Endodermal cell (in vitro differentiated cells): ENCODE results near the gene PRXL2B. TPM values are rescaled to one million over a fixed set of nuclear protein-coding genes. Genes with fewer than 3 reads are reported as not detected.

Source experiments
- DNase-seq: peaks from one replicate; pipeline ENCODE4 v3.0.0-alpha.2; 2017
- H3K27ac ChIP-seq: 2 replicates; pipeline ENCODE4 v1.5.1; 2013; ENCODE audit warnings: mild to moderate bottlenecking, low read depth, low read length, moderate library complexity
- H3K27me3 ChIP-seq: 2 replicates; pipeline ENCODE4 v1.6.1; 2013; ENCODE audit warnings: mild to moderate bottlenecking, low read length, moderate library complexity; ENCODE audit not compliant: insufficient read depth, control insufficient read depth, poor library complexity, severe bottlenecking
- H3K36me3 ChIP-seq: 2 replicates; pipeline ENCODE4 v1.7.0; 2013; ENCODE audit warnings: mild to moderate bottlenecking, low read length, moderate library complexity; ENCODE audit not compliant: control insufficient read depth, insufficient read depth
- H3K4me1 ChIP-seq: one replicate; pipeline ENCODE4 v1.7.0; 2013; ENCODE audit warnings: low read length; ENCODE audit not compliant: control insufficient read depth, insufficient read depth
- H3K4me3 ChIP-seq: 2 replicates; pipeline ENCODE4 v1.5.1; 2013; ENCODE audit warnings: mild to moderate bottlenecking, low read length, moderate library complexity
- H3K9ac ChIP-seq: 2 replicates; pipeline ENCODE4 v1.6.1; 2013; ENCODE audit warnings: mild to moderate bottlenecking, low read length, moderate library complexity; ENCODE audit not compliant: poor library complexity, severe bottlenecking; ENCODE audit errors: extremely low read depth
- H3K9me3 ChIP-seq: 2 replicates; pipeline ENCODE4 v1.6.1; 2013; ENCODE audit warnings: mild to moderate bottlenecking, low read length, moderate library complexity; ENCODE audit not compliant: control insufficient read depth
- H3K27ac Mint-ChIP-seq: 2 replicates; pipeline ENCODE4 v1.8.0; 2020; ENCODE audit warnings: mixed read lengths
- H3K27me3 Mint-ChIP-seq: 2 replicates; pipeline ENCODE4 v1.8.0; 2021; ENCODE audit warnings: mild to moderate bottlenecking, mixed read lengths; ENCODE audit not compliant: insufficient read depth
- H3K36me3 Mint-ChIP-seq: 2 replicates; pipeline ENCODE4 v1.8.0; 2020; ENCODE audit warnings: low read depth, mixed read lengths
- H3K4me1 Mint-ChIP-seq: 2 replicates; pipeline ENCODE4 v1.8.0; 2020; ENCODE audit warnings: mixed read lengths
- H3K4me3 Mint-ChIP-seq: 2 replicates; pipeline ENCODE4 v1.8.0; 2020; ENCODE audit warnings: mild to moderate bottlenecking, moderate library complexity, mixed read lengths
- H3K9me3 Mint-ChIP-seq: 2 replicates; pipeline ENCODE4 v1.8.0; 2020; ENCODE audit warnings: mild to moderate bottlenecking, mixed read lengths
- CTCF ChIP-seq: fragments of 200-600 bp; sonication (generic); conservative IDR thresholded peaks from 2 replicates; pipeline ENCODE4 v1.5.0; 2021; ENCODE audit warnings: antibody characterized with exemption, mild to moderate bottlenecking
- WGBS, 2 experiments: methylation state at CpG; one replicate each; pipeline versions ENCODE4 v1.1.5 to v1.1.7; 2013; ENCODE audit warnings: missing lambda C conversion rate in 2 of 2, mixed read lengths in 1 of 2; ENCODE audit not compliant: insufficient coverage in 1 of 2, insufficient read length in 1 of 2; 5-methylcytosine and 5-hydroxymethylcytosine counted together
- total RNA-seq, 2 donors: library from RNA; stranded (reverse); fragmentation: NEBNext Ultra II Directional in 1 of 2; extraction: Animal tissue kit (Norgen Biotek cat#: 25700) in 1 of 2; gene quantifications; 2 replicates in 1 of 2; 3 replicates in 1 of 2; pipeline ENCODE4 v1.2.1, GENCODE V29; 2021

PRXL2B gene
- total RNA-seq, 2 donors from 2014 or later = 33.4 to 34.4 TPM

GRCh38 chr1:2640626-2641025 lies 54.0 kb downstream of the PRXL2B start:
- DNase-seq = no peak
- H3K27me3 ChIP-seq = no peaks in the 10 kb centered on the region
- Mint-ChIP-seq H3K27me3 (peaks cover 51% of the 10 kb centered on the region), H3K4me1 (peaks cover 3% of the 10 kb centered on the region), H3K36me3 (no peaks in the 10 kb centered on the region), H3K27ac (no peak overlapping the region), H3K9me3 (peaks cover 19% of the 10 kb centered on the region), H3K4me3 (no peak overlapping the region)
- H3K4me1 ChIP-seq = no peaks in the 10 kb centered on the region
- no peaks in the 10 kb centered on the region for H3K36me3 ChIP-seq
- H3K4me3 ChIP-seq = no peak overlapping the region
- H3K9me3 ChIP-seq = peaks cover 13% of the 10 kb centered on the region
- no peak overlapping the region for H3K27ac ChIP-seq
- 61 to 70% methylated on average over 2 to 3 of the region's 3 CpGs for WGBS, 2 experiments
- no peak overlapping the region for H3K9ac ChIP-seq
- no peak for TF ChIP-seq CTCF

Other genes with a start within 250 kb of the PRXL2B start
- 10 to 100 TPM; 21.3 to 24.9 TPM for gene MORN1, start 195.2 kb upstream of the PRXL2B start, total RNA-seq
- 100 to 1,000 TPM; 114 TPM for gene RER1, start 194.9 kb upstream of the PRXL2B start, total RNA-seq
- gene PEX10, start 174.2 kb upstream of the PRXL2B start, total RNA-seq = 10 to 100 TPM; 35.6 TPM
- under 1 TPM; 0.18 to 0.31 TPM for gene PLCH2, start 110.5 kb upstream of the PRXL2B start, total RNA-seq
- 10 to 100 TPM; 45.6 to 49.5 TPM for gene PANK4, start 60.2 kb upstream of the PRXL2B start, total RNA-seq
- gene HES5, start 56.5 kb upstream of the PRXL2B start, total RNA-seq = not detected
- gene TNFRSF14, start 30.4 kb upstream of the PRXL2B start, total RNA-seq = under 1 TPM; 0.29 to 0.46 TPM
- under 1 TPM in 1 of 2 donors, not detected in 1; 0.42 TPM for gene MMEL1, start 46.2 kb downstream of the PRXL2B start, total RNA-seq
- gene TTC34, start 214.9 kb downstream of the PRXL2B start, total RNA-seq = 1 to 10 TPM; 2.4 to 3.1 TPM